ENCODE results near the gene PRMT5. TPM values are rescaled to one million over a fixed set of nuclear protein-coding genes. Genes with fewer than 3 reads are reported as not detected.

Gene PRMT5
- total and polyA plus RNA-seq, 3 experiments from 2014 or later = 41.3 to 200 (median 191) TPM

DNA sequence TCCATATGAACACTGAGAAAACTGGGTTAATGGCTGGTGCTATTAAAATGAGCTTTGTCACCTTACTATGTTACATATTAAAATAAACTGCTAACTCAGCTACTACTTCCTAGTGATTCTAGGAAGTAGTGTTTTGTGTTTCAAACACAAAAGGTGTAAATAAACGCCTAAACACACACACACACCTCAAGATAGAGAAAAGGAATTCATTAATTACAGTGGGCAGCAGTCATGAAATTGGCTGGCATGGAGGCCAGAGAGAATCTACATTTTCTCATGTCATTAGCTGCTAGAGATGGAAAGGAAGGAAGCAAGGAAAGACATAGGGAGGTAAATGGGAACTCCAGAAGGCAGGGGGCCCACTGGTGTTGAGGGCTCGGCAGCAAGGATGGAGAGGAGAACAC is 787 bp upstream of the PRMT5 start:
- no peaks in the 10 kb centered on the region for H3K27me3 Mint-ChIP-seq
- peaks cover 8 to 21% (median 16%) of the 10 kb centered on the region in 3 donors for H3K4me1 Mint-ChIP-seq
- H3K27ac Mint-ChIP-seq = no peak overlapping the region
- Histone ChIP-seq H3K4me1 (ENCODE audit: insufficient read depth, low read length) (peaks cover 18% of the 10 kb centered on the region), H3K27ac (ENCODE audit: low read depth, low read length) (peak overlapping the region; percentile 87), H3K36me3 (ENCODE audit: insufficient read depth, low read length) (no peaks in the 10 kb centered on the region), H3K9me3 (ENCODE audit: low read length) (no peaks in the 10 kb centered on the region), H3K4me3 (ENCODE audit: low read length) (peak overlapping the region; percentile 92), H3K27me3 (ENCODE audit: insufficient read depth, low read length, poor library complexity, severe bottlenecking) (no peaks in the 10 kb centered on the region)
- no peak for DNase-seq
- POLR2A ChIA-PET = interaction anchor here (0.7 to 1.9 kb wide), 9 partner anchors 11 to 341 kb away, joined by 3 to 12 read pairs (median 5); partner anchors contain the start of genes ACIN1, AJUBA, C14orf119 and PSMB5
- peaks cover 0 to 17% (median 6%) of the 10 kb centered on the region in 3 donors for H3K36me3 Mint-ChIP-seq
- H3K9me3 Mint-ChIP-seq = no peaks in the 10 kb centered on the region
- CTCF ChIA-PET = interaction anchor here (0.7 to 3.5 kb wide), 30 partner anchors 10 to 373 kb away, joined by 3 to 28 read pairs (median 5); partner anchors contain the start of genes CDH24, DAD1, HAUS4 and RBM23
- no peak overlapping the region for H3K4me3 Mint-ChIP-seq

DNA sequence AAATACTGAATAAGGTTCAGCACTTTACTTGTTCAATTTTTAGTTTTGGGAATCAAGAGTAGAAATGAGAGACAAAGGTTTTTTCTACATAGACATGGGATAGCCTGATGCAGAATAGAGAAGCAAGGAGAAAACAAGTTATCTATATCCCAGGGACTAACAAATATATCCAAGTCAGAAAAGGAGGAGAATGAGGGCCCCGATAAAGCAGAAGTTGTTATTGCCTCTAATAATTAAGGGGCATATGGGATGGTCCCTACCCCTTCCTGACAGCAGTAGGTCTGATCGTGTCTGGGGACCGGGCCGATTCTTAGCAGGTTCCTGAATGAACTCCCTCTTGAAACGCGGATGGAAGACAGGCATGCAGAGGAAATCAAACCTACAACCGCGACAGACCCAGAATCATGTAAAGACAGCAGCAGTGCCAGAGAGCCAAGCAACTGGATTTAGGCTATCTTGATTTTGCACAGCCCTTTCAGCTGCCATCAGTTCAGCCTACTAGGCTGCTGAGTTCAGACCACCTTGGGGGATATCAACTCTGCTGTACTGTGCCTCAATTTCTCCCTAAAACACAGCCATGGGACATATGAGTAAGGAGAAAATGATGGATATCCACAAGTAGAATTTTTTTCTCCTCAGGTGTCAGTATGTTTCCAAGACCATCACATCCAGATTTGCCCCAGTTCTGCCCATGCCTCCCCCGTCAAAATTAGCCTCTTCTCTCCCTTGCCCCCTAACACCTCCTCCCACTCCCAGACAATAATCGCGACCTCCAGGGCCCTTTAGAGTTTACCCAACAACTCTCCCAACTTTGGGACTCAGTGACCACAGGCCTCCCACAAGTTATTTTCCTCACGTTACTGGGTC is 706 bp downstream of the PRMT5 start:
- peak overlapping the region; percentile 92 for H3K4me3 ChIP-seq (ENCODE audit: low read length)
- no peak for DNase-seq
- ChIA-PET POLR2A (interaction anchor here (0.6 to 1.9 kb wide), 9 partner anchors 9 to 1402 kb away, joined by 3 to 12 read pairs (median 5); partner anchors contain the start of genes ACIN1, C14orf119, PSMB5 and RBM23), CTCF (interaction anchor here (0.8 to 3.5 kb wide), 15 partner anchors 9 to 372 kb away, joined by 3 to 28 read pairs (median 10); partner anchors contain the start of genes CDH24, HAUS4 and RBM23)
- H3K4me3 Mint-ChIP-seq = no peak overlapping the region
- peak overlapping the region in 1 of 8 donors; percentile 16 for H3K27ac Mint-ChIP-seq
- H3K4me1 Mint-ChIP-seq = peaks cover 8 to 21% (median 16%) of the 10 kb centered on the region in 3 donors
- H3K9me3 ChIP-seq (ENCODE audit: low read length) = no peaks in the 10 kb centered on the region
- H3K27me3 Mint-ChIP-seq = no peaks in the 10 kb centered on the region
- peak overlapping the region; percentile 87 for H3K27ac ChIP-seq (ENCODE audit: low read depth, low read length)
- H3K36me3 ChIP-seq (ENCODE audit: insufficient read depth, low read length) = peaks cover 12% of the 10 kb centered on the region
- H3K9me3 Mint-ChIP-seq = no peaks in the 10 kb centered on the region
- no peaks in the 10 kb centered on the region for H3K27me3 ChIP-seq (ENCODE audit: insufficient read depth, low read length, poor library complexity, severe bottlenecking)
- H3K4me1 ChIP-seq (ENCODE audit: insufficient read depth, low read length) = peaks cover 18% of the 10 kb centered on the region
- peaks cover 5 to 31% (median 6%) of the 10 kb centered on the region in 3 donors for H3K36me3 Mint-ChIP-seq

DNA sequence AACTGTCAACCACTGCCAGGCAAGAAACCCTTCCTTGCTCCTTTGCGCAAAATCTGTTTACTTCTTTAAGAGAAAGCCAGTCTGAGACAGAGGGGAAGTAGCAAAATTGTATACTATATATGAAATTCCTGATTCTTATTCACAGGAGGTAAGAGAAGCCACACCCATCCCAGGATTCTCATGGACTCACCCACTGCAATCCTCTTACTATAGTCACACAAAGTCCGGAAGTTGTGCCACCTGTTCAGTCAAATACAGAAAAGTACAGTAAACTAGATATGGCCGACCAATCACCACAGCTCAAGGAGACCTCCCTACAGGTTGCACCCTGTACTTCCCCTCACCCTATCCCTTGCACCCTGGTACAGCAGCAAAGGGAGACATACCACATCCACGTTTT is 2.9 kb downstream of the PRMT5 start:
- no peaks in the 10 kb centered on the region for H3K27me3 Mint-ChIP-seq
- H3K36me3 ChIP-seq (ENCODE audit: insufficient read depth, low read length) = peaks cover 17% of the 10 kb centered on the region
- peaks cover 9 to 49% (median 12%) of the 10 kb centered on the region in 3 donors for H3K36me3 Mint-ChIP-seq
- H3K4me3 Mint-ChIP-seq = peak overlapping the region in 2 of 7 donors; percentile 17 to 67
- no peaks in the 10 kb centered on the region for H3K9me3 Mint-ChIP-seq
- CTCF ChIA-PET = interaction anchor here (0.8 to 1.1 kb wide), 2 partner anchors 39 to 60 kb away, joined by 3 read pairs; no protein-coding TSS in a partner anchor
- no peak overlapping the region for H3K4me3 ChIP-seq (ENCODE audit: low read length)
- peaks cover 3 to 13% (median 11%) of the 10 kb centered on the region in 3 donors for H3K4me1 Mint-ChIP-seq
- POLR2A ChIA-PET = no interaction called here
- H3K27me3 ChIP-seq (ENCODE audit: insufficient read depth, low read length, poor library complexity, severe bottlenecking) = no peaks in the 10 kb centered on the region
- peak overlapping the region in 2 of 8 donors; percentile 8 to 19 for H3K27ac Mint-ChIP-seq
- no peaks in the 10 kb centered on the region for H3K9me3 ChIP-seq (ENCODE audit: low read length)
- DNase-seq = no peak
- H3K27ac ChIP-seq (ENCODE audit: low read depth, low read length) = no peak overlapping the region
- peaks cover 18% of the 10 kb centered on the region for H3K4me1 ChIP-seq (ENCODE audit: insufficient read depth, low read length)

DNA sequence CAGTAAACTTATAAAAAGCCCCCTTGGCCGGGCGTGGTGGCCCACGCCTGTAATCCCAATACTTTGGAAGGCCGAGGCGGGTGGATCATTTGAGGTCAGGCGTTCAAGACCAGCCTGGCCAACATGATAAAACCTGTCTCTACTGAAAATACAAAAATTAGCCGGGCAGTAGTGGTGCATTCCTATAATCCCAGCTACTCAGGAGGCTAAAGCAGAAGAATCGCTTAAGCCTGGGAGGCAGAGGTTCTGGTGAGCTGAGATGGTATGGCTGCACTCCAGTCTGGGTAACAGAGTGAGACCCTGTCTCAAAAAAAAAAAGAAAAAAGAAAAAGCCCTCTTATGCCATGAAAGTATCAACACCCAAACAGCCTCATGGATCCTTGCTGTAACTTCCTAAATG is 3.7 kb downstream of the PRMT5 start:
- CTCF ChIA-PET = interaction anchor here (0.8 to 1.5 kb wide), 3 partner anchors 40 to 132 kb away, joined by 3 read pairs; partner anchors contain the start of gene CDH24
- Mint-ChIP-seq H3K9me3 (no peaks in the 10 kb centered on the region), H3K4me1 (peaks cover 3 to 19% (median 11%) of the 10 kb centered on the region in 3 donors), H3K27me3 (no peaks in the 10 kb centered on the region), H3K27ac (no peak overlapping the region), H3K4me3 (no peak overlapping the region), H3K36me3 (peaks cover 9 to 54% (median 15%) of the 10 kb centered on the region in 3 donors)
- POLR2A ChIA-PET = no interaction called here
- Histone ChIP-seq H3K9me3 (ENCODE audit: low read length) (no peaks in the 10 kb centered on the region), H3K36me3 (ENCODE audit: insufficient read depth, low read length) (peaks cover 25% of the 10 kb centered on the region), H3K4me1 (ENCODE audit: insufficient read depth, low read length) (peaks cover 18% of the 10 kb centered on the region), H3K4me3 (ENCODE audit: low read length) (no peak overlapping the region), H3K27me3 (ENCODE audit: insufficient read depth, low read length, poor library complexity, severe bottlenecking) (no peaks in the 10 kb centered on the region), H3K27ac (ENCODE audit: low read depth, low read length) (no peak overlapping the region)
- no peak for DNase-seq

DNA sequence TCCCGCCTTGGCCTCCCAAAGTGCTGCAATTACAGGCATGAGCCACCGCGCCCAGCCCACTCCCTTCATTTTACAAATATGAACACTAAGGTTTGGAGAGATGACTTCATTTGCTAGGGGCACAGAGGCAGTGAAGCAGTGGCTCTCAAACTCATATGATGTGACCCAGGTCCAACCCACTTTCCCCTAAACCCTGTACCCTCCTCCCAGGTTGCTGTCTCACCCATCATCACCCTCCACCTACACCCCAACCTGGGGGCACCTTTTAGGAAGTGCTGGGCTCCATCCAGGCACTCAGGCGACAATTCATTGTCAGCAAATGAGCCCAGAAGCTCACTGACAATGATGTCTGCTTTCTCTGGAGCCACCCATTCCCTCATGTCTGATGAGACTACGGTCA is 5.4 kb downstream of the PRMT5 start:
- Histone ChIP-seq H3K27ac (ENCODE audit: low read depth, low read length) (no peak overlapping the region), H3K4me1 (ENCODE audit: insufficient read depth, low read length) (peaks cover 20% of the 10 kb centered on the region), H3K9me3 (ENCODE audit: low read length) (no peaks in the 10 kb centered on the region), H3K27me3 (ENCODE audit: insufficient read depth, low read length, poor library complexity, severe bottlenecking) (no peaks in the 10 kb centered on the region), H3K4me3 (ENCODE audit: low read length) (no peak overlapping the region), H3K36me3 (ENCODE audit: insufficient read depth, low read length) (peaks cover 26% of the 10 kb centered on the region)
- Mint-ChIP-seq H3K27me3 (peaks cover 0 to 3% of the 10 kb centered on the region in 2 donors), H3K36me3 (peaks cover 9 to 59% (median 15%) of the 10 kb centered on the region in 3 donors), H3K9me3 (peaks cover 0 to 3% (median 0%) of the 10 kb centered on the region in 5 donors), H3K4me3 (no peak overlapping the region), H3K27ac (no peak overlapping the region), H3K4me1 (peaks cover 15 to 33% (median 27%) of the 10 kb centered on the region in 3 donors)
- no peak for DNase-seq
- CTCF ChIA-PET = no interaction called here
- POLR2A ChIA-PET = no interaction called here

DNA sequence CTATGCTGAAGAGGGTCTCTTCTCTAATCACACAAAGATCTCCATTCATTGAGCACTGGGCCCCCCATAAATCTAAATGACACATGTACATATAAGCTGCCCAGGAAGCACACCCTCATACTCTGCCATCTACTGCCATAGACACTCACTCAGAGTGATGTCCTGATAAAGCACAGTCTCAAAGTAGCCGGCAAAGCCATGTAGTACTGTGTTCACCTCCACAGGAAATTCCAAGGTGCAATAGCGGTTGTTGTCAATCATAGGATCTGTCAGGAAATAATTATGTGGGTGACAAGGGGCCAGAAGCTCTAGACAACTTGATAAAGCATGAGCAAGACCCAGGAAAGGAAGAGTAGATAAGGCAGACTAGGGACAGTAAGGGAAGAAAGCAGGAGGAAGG is 6.9 kb downstream of the PRMT5 start:
- Mint-ChIP-seq H3K4me3 (peak overlapping the region in 1 of 7 donors; percentile 41), H3K9me3 (peaks cover 0 to 3% (median 0%) of the 10 kb centered on the region in 5 donors), H3K27ac (peak overlapping the region in 2 of 8 donors; percentile 11 to 28), H3K27me3 (peaks cover 0 to 7% of the 10 kb centered on the region in 2 donors), H3K4me1 (peaks cover 25 to 45% (median 38%) of the 10 kb centered on the region in 3 donors), H3K36me3 (peaks cover 9 to 67% (median 14%) of the 10 kb centered on the region in 3 donors)
- CTCF ChIA-PET = interaction anchor here (0.8 kb wide), 1 partner anchor 68 kb away, joined by 3 read pairs; no protein-coding TSS in a partner anchor
- POLR2A ChIA-PET = no interaction called here
- Histone ChIP-seq H3K27ac (ENCODE audit: low read depth, low read length) (no peak overlapping the region), H3K4me3 (ENCODE audit: low read length) (no peak overlapping the region), H3K27me3 (ENCODE audit: insufficient read depth, low read length, poor library complexity, severe bottlenecking) (no peaks in the 10 kb centered on the region), H3K36me3 (ENCODE audit: insufficient read depth, low read length) (peaks cover 26% of the 10 kb centered on the region), H3K4me1 (ENCODE audit: insufficient read depth, low read length) (peaks cover 16% of the 10 kb centered on the region), H3K9me3 (ENCODE audit: low read length) (no peaks in the 10 kb centered on the region)
- no peak for DNase-seq

DNA sequence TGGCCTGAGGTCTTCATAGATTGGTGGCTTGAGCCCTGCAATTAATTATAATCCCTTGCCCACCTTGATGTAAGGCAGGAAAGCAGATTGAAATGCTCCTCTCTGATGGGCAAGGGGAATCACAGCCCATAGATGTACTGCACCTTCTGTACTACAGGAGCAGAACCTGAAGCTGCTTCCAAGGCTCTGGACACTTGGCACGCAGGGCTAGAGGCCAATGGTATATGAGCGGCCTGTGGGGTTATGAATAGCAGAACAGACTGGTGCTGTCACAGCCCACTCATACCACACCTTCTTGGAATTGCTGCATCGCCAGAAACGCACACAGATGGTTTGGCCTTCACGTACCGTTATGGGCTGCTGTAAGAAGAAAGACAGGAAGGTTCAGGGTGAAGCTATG is 8.5 kb downstream of the PRMT5 start:
- ChIA-PET POLR2A (interaction anchor here (0.6 to 1.6 kb wide), 3 partner anchors 11 to 36 kb away, joined by 3 to 6 read pairs (median 3); partner anchors contain the start of gene HAUS4), CTCF (interaction anchor here (1.1 to 3.8 kb wide), 4 partner anchors 9 to 350 kb away, joined by 3 to 28 read pairs (median 4); partner anchors contain the start of gene PRMT5)
- H3K27ac Mint-ChIP-seq = peak overlapping the region in 6 of 8 donors; percentile 70 to 100 (median 100)
- Histone ChIP-seq H3K27ac (ENCODE audit: low read depth, low read length) (no peak overlapping the region), H3K4me3 (ENCODE audit: low read length) (no peak overlapping the region), H3K9me3 (ENCODE audit: low read length) (no peaks in the 10 kb centered on the region), H3K36me3 (ENCODE audit: insufficient read depth, low read length) (peaks cover 26% of the 10 kb centered on the region), H3K27me3 (ENCODE audit: insufficient read depth, low read length, poor library complexity, severe bottlenecking) (no peaks in the 10 kb centered on the region), H3K4me1 (ENCODE audit: insufficient read depth, low read length) (peaks cover 30% of the 10 kb centered on the region)
- H3K4me1 Mint-ChIP-seq = peaks cover 35 to 54% (median 44%) of the 10 kb centered on the region in 3 donors
- H3K9me3 Mint-ChIP-seq = peaks cover 0 to 3% (median 0%) of the 10 kb centered on the region in 5 donors
- H3K4me3 Mint-ChIP-seq = peak overlapping the region in 1 of 7 donors; percentile 32
- no peak for DNase-seq
- H3K36me3 Mint-ChIP-seq = peaks cover 9 to 68% (median 9%) of the 10 kb centered on the region in 3 donors
- peaks cover 0 to 7% of the 10 kb centered on the region in 2 donors for H3K27me3 Mint-ChIP-seq

Measured in CD8-positive, alpha-beta memory T cell (primary cell).